Progenitor cell of endocrine pancreas (in vitro differentiated cells): ENCODE measurements around the gene MORF4L2. TPM values are rescaled to one million over a fixed set of nuclear protein-coding genes. Genes with fewer than 3 reads are reported as not detected.

Experiments used
- DNase-seq: peaks from one replicate; pipeline ENCODE4 v3.0.0; 2021; ENCODE audit warnings: low spot score; ENCODE audit not compliant: unreplicated experiment
- H3K27ac Mint-ChIP-seq: 2 replicates; pipeline ENCODE4 v1.8.0; 2021; ENCODE audit warnings: mild to moderate bottlenecking, moderate library complexity, mixed read lengths
- H3K27me3 Mint-ChIP-seq: 2 replicates; pipeline ENCODE4 v1.8.0; 2021; ENCODE audit warnings: mixed read lengths
- H3K36me3 Mint-ChIP-seq: 2 replicates; pipeline ENCODE4 v1.8.0; 2022; ENCODE audit warnings: mixed read lengths; ENCODE audit not compliant: insufficient read depth
- H3K4me1 Mint-ChIP-seq: 2 replicates; pipeline ENCODE4 v1.8.0; 2021; ENCODE audit warnings: low read depth, mixed read lengths
- H3K4me3 Mint-ChIP-seq: 2 replicates; pipeline ENCODE4 v1.8.0; 2021; ENCODE audit warnings: low read depth, mild to moderate bottlenecking, moderate library complexity, mixed read lengths
- H3K9me3 Mint-ChIP-seq: 2 replicates; pipeline ENCODE4 v1.8.0; 2021; ENCODE audit warnings: low read depth, mixed read lengths
- total RNA-seq: library from RNA; stranded (reverse); gene quantifications from 2 replicates; pipeline ENCODE4 v1.2.1, GENCODE V29; 2021
- TF ChIP-seq, protein P1 (sequence below): fragments of 200-600 bp; sonication (generic); IDR thresholded peaks from one replicate; pipeline ENCODE4 v1.5.0; 2021; ENCODE audit warnings: antibody characterized with exemption, mild to moderate bottlenecking; ENCODE audit not compliant: unreplicated experiment

The MORF4L2 gene
- total RNA-seq, 1 donor from 2014 or later, result 479 TPM

DNA sequence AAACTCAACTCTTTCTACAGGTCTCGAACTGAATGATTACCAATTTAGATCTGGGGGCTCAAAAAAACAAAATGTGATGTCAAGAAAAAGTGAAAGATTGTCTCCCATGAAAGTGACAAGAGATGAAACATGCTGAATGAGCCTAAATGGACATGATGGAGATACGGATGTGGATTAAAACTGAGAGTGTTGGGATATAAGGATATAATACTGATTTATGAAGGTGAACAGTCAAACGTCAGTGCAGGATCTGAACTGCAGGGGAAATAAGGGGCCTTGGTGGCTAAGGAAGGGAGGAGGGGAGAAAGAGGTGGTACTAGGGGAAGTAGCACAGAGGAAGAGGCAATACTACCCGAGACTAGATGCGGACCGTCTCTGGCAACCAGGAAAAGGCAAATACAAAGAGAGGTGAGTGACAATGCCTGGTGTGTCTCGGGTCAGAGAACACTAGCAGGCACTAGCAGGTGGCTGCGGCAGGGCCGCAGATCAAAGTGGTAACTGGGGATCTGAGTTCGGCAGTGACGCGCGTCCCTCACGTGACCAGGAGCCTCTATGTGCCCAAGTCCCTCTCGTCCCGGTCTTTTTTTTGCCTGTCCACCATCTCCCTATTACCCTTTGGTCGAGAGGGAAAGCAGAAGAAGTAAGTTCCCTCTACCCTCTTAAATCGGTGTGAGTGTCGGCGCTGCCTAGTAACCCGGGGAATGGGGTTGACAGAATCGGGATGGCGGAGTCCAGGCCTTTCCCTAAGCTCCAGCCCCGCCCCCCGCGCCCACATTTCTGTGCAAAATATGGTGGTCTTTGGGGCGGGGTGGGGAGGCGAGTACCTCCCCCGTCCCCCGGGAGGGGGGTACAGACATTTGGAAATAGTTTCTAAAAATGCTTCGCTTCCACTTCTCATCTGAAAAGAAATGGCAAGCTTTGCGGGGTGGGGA lies 57.8 kb downstream of the MORF4L2 start, which contains the start of gene TCEAL1:
Gene TCEAL1 (plus strand): TSS at position 590 of the 932 bp plus-strand sequence. CDS start 942 bp downstream, outside the sequence.
- peak; percentile 23 for DNase-seq
- peaks cover 3% of the 10 kb centered on the region for H3K9me3 Mint-ChIP-seq
- H3K4me3 Mint-ChIP-seq, result peak within 1 kb of the TSS; percentile 98
- peaks cover 13% of the 10 kb centered on the region for H3K4me1 Mint-ChIP-seq
- H3K27ac Mint-ChIP-seq, result peak within 1 kb of the TSS; percentile 98
- TF ChIP-seq, protein P1, sequence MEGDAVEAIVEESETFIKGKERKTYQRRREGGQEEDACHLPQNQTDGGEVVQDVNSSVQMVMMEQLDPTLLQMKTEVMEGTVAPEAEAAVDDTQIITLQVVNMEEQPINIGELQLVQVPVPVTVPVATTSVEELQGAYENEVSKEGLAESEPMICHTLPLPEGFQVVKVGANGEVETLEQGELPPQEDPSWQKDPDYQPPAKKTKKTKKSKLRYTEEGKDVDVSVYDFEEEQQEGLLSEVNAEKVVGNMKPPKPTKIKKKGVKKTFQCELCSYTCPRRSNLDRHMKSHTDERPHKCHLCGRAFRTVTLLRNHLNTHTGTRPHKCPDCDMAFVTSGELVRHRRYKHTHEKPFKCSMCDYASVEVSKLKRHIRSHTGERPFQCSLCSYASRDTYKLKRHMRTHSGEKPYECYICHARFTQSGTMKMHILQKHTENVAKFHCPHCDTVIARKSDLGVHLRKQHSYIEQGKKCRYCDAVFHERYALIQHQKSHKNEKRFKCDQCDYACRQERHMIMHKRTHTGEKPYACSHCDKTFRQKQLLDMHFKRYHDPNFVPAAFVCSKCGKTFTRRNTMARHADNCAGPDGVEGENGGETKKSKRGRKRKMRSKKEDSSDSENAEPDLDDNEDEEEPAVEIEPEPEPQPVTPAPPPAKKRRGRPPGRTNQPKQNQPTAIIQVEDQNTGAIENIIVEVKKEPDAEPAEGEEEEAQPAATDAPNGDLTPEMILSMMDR, result no peak
- H3K27me3 Mint-ChIP-seq, result no peaks in the 10 kb centered on the region
- peaks cover 4% of the 10 kb centered on the region for H3K36me3 Mint-ChIP-seq

DNA sequence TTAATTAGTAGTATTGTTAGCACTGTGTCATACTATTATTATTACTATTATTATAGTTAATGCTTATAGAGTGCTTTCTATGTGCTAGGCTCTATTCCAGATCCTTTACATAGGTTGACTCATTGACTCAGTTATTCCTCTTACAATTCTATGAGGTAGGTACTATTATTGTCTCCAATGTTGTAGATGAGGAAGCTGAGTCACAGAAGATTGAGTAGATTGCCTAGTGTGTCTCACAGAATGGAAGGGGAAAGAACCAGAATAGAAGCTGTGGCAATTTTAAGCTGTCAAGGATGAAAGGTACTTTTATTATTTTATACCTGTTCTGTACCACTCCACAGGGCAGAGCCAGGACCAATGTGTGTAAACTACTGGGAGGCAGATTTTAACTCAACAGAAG lies 59.6 kb downstream of the MORF4L2 start:
- TF ChIP-seq, protein P1, result no peak
- peaks cover 13% of the 10 kb centered on the region for H3K4me1 Mint-ChIP-seq
- no peaks in the 10 kb centered on the region for H3K27me3 Mint-ChIP-seq
- peaks cover 3% of the 10 kb centered on the region for H3K9me3 Mint-ChIP-seq
- no peak for DNase-seq
- H3K27ac Mint-ChIP-seq, result no peak overlapping the region
- H3K36me3 Mint-ChIP-seq, result peaks cover 4% of the 10 kb centered on the region
- H3K4me3 Mint-ChIP-seq, result no peak overlapping the region

Other genes starting within 250 kb of the MORF4L2 start
- 0.89 and 0.98 TPM in 2 replicates for gene RAB40A, start 167.2 kb downstream of the MORF4L2 start, total RNA-seq
- gene TCEAL4, start 101.2 kb downstream of the MORF4L2 start, total RNA-seq, result 67.4 and 72.3 TPM in 2 replicates
- gene TCEAL3, start 78.7 kb downstream of the MORF4L2 start, total RNA-seq, result 14.4 and 15.1 TPM in 2 replicates
- 18.9 and 21.5 TPM in 2 replicates for gene TCEAL1, start 57.7 kb downstream of the MORF4L2 start, total RNA-seq
- 0.55 and 0.89 TPM in 2 replicates for gene TMEM31, start 24.2 kb upstream of the MORF4L2 start, total RNA-seq
- gene PLP1, start 90.1 kb upstream of the MORF4L2 start, total RNA-seq, result 0.46 and 0.95 TPM in 2 replicates
- gene RAB9B, start 145.6 kb upstream of the MORF4L2 start, total RNA-seq, result 2.4 and 2.8 TPM in 2 replicates